GM06990 (cell line): ENCODE measurements around the gene FBXO34.
A peak's percentile ranks its signal among the peaks of the same experiment; 100 is the strongest.
"Not testable (repeated sequence)": the region's sequence is repeated elsewhere in the genome, so short reads cannot be mapped to it uniquely, and the experiment has no call there.

ENCODE experiments used
- DNase-seq: peaks from one replicate; pipeline ENCODE4 v3.0.0-alpha.2; 2011; ENCODE audit not compliant: insufficient read length; ENCODE audit errors: extremely low read depth
- H3K27me3 ChIP-seq: replicated peaks from 2 replicates; pipeline ENCODE4 v1.6.0; 2011; ENCODE audit warnings: low read length; ENCODE audit not compliant: control insufficient read depth, insufficient read depth
- H3K36me3 ChIP-seq: 2 replicates; pipeline ENCODE4 v1.5.1; 2011; ENCODE audit warnings: low read length; ENCODE audit not compliant: control insufficient read depth, insufficient read depth
- H3K4me3 ChIP-seq: replicated peaks from 2 replicates; pipeline ENCODE4 v1.5.1; 2011; ENCODE audit warnings: low read depth, mild to moderate bottlenecking, control low read depth, low read length
- CTCF ChIP-seq: IDR thresholded peaks from 2 replicates; pipeline ENCODE4 v1.5.1; 2011; ENCODE audit warnings: low read length, control low read depth, mild to moderate bottlenecking, inconsistent platforms; ENCODE audit not compliant: insufficient read depth, poor library complexity, severe bottlenecking

Gene FBXO34

DNA sequence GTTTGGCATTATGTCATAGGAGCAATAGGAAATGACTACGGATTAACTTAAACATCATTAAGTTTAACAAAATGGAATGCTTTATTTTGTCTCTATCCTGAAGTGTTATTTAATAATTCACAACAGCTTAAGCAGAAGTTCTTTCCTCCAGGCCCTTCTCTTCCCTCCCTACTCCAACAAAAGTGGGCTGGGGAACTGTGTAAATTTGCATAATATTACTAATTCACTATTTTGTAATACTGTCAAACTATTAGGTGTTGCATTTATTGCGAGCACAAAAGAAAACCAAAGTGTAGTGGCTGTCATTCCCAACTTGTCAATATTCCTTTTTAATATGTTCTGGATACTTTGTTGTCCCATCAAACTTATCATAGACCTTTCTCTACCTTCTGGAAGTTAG, 70.6 kb downstream of the FBXO34 start:
- DNase-seq: no peak
- TF ChIP-seq CTCF: no peak
- Histone ChIP-seq H3K27me3 (no peaks in the 10 kb centered on the region), H3K4me3 (no peak overlapping the region), H3K36me3 (no peaks in the 10 kb centered on the region)

GRCh38 chr14:55344582-55345163, 73.5 kb downstream of the FBXO34 start:
- not testable (repeated sequence) for H3K4me3 ChIP-seq, DNase-seq, H3K36me3 ChIP-seq

GRCh38 chr14:55347040-55347439, 75.8 kb downstream of the FBXO34 start:
- peaks cover 3% of the 10 kb centered on the region for H3K36me3 ChIP-seq
- no peak for TF ChIP-seq CTCF
- no peaks in the 10 kb centered on the region for H3K27me3 ChIP-seq
- H3K4me3 ChIP-seq: no peak overlapping the region
- no peak for DNase-seq

More at GRCh38 chr14:55344582-55345163, 73.5 kb downstream of the FBXO34 start:
- H3K27me3 ChIP-seq: not testable (repeated sequence)

GRCh38 chr14:55347748-55348147, 76.5 kb downstream of the FBXO34 start:
- no peak for TF ChIP-seq CTCF
- no peak for DNase-seq
- Histone ChIP-seq H3K27me3 (no peaks in the 10 kb centered on the region), H3K36me3 (peaks cover 6% of the 10 kb centered on the region), H3K4me3 (no peak overlapping the region)

- TF ChIP-seq CTCF: no peak
- Histone ChIP-seq H3K36me3 (peaks cover 6% of the 10 kb centered on the region), H3K4me3 (peak overlapping the region; percentile 27; the same call in 1 of the 2 replicates), H3K27me3 (no peaks in the 10 kb centered on the region)
- no peak for DNase-seq
Observed at GRCh38 chr14:55348766-55349453, 77.7 kb downstream of the FBXO34 start.

DNA sequence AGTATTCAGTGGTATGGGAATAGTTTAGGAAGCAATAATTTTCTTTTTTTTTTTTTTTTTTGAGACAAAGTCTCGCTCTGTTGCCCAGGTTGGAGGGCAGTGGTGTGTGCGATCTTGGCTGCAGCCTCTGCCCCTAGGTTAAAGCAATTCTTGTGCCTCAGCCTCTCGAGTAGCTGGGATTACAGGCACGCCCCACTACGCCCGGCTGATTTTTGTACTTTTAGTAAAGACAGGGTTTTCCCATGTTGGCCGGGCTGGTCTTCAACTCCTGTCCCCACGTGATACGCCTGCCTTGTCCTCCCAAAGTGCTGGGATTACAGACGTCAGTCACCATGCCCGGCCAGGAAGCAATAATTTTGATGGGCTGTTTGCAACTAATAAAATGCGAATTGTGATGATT, 78.3 kb downstream of the FBXO34 start:
- H3K4me3 ChIP-seq: peak overlapping the region; percentile 27; the same call in 1 of the 2 replicates
- TF ChIP-seq CTCF: no peak
- no peaks in the 10 kb centered on the region for H3K27me3 ChIP-seq

More for the DNA sequence above, 78.3 kb downstream of the FBXO34 start:
- peaks cover 6% of the 10 kb centered on the region for H3K36me3 ChIP-seq
- no peak for DNase-seq
